Measurements from ENCODE around the gene GLCCI1.

The GLCCI1 gene

GRCh38 chr7:8128449-8129317 is 160.1 kb downstream of the GLCCI1 start:
- Histone ChIP-seq H3K27ac (ENCODE audit: low read length) (no peak overlapping the region), H3K27me3 (ENCODE audit: insufficient read depth, low read length) (no peaks in the 10 kb centered on the region), H3K4me3 (ENCODE audit: low read length) (no peak overlapping the region), H3K4me1 (ENCODE audit: insufficient read depth, low read length) (no peaks in the 10 kb centered on the region), H3K36me3 (ENCODE audit: insufficient read depth, low read depth, low read length) (no peaks in the 10 kb centered on the region), H3K9me3 (ENCODE audit: insufficient read depth, low read depth, low read length) (no peaks in the 10 kb centered on the region), H3K9ac (ENCODE audit: low read depth, low read length) (no peak overlapping the region)

GRCh38 chr7:8129318-8129659 is 160.7 kb downstream of the GLCCI1 start:
- H3K4me1 ChIP-seq (ENCODE audit: insufficient read depth, low read length): no peaks in the 10 kb centered on the region
- no peaks in the 10 kb centered on the region for H3K27me3 ChIP-seq (ENCODE audit: insufficient read depth, low read length)
- no peaks in the 10 kb centered on the region for H3K36me3 ChIP-seq (ENCODE audit: insufficient read depth, low read depth, low read length)
- no peak overlapping the region for H3K27ac ChIP-seq (ENCODE audit: low read length)
- H3K9ac ChIP-seq (ENCODE audit: low read depth, low read length): no peak overlapping the region
- H3K4me3 ChIP-seq (ENCODE audit: low read length): no peak overlapping the region
- H3K9me3 ChIP-seq (ENCODE audit: insufficient read depth, low read depth, low read length): no peaks in the 10 kb centered on the region

GRCh38 chr7:8130663-8131062 is 162.1 kb downstream of the GLCCI1 start:
- Histone ChIP-seq H3K9ac (ENCODE audit: low read depth, low read length) (no peak overlapping the region), H3K4me1 (ENCODE audit: insufficient read depth, low read length) (no peaks in the 10 kb centered on the region), H3K4me3 (ENCODE audit: low read length) (no peak overlapping the region), H3K9me3 (ENCODE audit: insufficient read depth, low read depth, low read length) (no peaks in the 10 kb centered on the region), H3K36me3 (ENCODE audit: insufficient read depth, low read depth, low read length) (no peaks in the 10 kb centered on the region), H3K27ac (ENCODE audit: low read length) (no peak overlapping the region), H3K27me3 (ENCODE audit: insufficient read depth, low read length) (no peaks in the 10 kb centered on the region)

GRCh38 chr7:8131694-8132605 is 163.4 kb downstream of the GLCCI1 start:
- H3K9me3 ChIP-seq (ENCODE audit: insufficient read depth, low read depth, low read length): no peaks in the 10 kb centered on the region
- H3K4me3 ChIP-seq (ENCODE audit: low read length): no peak overlapping the region
- no peaks in the 10 kb centered on the region for H3K4me1 ChIP-seq (ENCODE audit: insufficient read depth, low read length)
- H3K36me3 ChIP-seq (ENCODE audit: insufficient read depth, low read depth, low read length): no peaks in the 10 kb centered on the region
- H3K27ac ChIP-seq (ENCODE audit: low read length): no peak overlapping the region
- no peaks in the 10 kb centered on the region for H3K27me3 ChIP-seq (ENCODE audit: insufficient read depth, low read length)
- H3K9ac ChIP-seq (ENCODE audit: low read depth, low read length): no peak overlapping the region

- Histone ChIP-seq H3K9ac (ENCODE audit: low read depth, low read length) (no peak overlapping the region), H3K4me3 (ENCODE audit: low read length) (no peak overlapping the region), H3K36me3 (ENCODE audit: insufficient read depth, low read depth, low read length) (no peaks in the 10 kb centered on the region), H3K27ac (ENCODE audit: low read length) (no peak overlapping the region), H3K9me3 (ENCODE audit: insufficient read depth, low read depth, low read length) (no peaks in the 10 kb centered on the region), H3K4me1 (ENCODE audit: insufficient read depth, low read length) (no peaks in the 10 kb centered on the region), H3K27me3 (ENCODE audit: insufficient read depth, low read length) (no peaks in the 10 kb centered on the region)
Measured at GRCh38 chr7:8133188-8133848, 164.7 kb downstream of the GLCCI1 start.

- no peaks in the 10 kb centered on the region for H3K36me3 ChIP-seq (ENCODE audit: insufficient read depth, low read depth, low read length)
- no peak overlapping the region for H3K4me3 ChIP-seq (ENCODE audit: low read length)
- H3K27ac ChIP-seq (ENCODE audit: low read length): no peak overlapping the region
- H3K4me1 ChIP-seq (ENCODE audit: insufficient read depth, low read length): no peaks in the 10 kb centered on the region
- H3K9ac ChIP-seq (ENCODE audit: low read depth, low read length): no peak overlapping the region
- no peaks in the 10 kb centered on the region for H3K9me3 ChIP-seq (ENCODE audit: insufficient read depth, low read depth, low read length)
- H3K27me3 ChIP-seq (ENCODE audit: insufficient read depth, low read length): no peaks in the 10 kb centered on the region
Measured at GRCh38 chr7:8134089-8134733, 165.6 kb downstream of the GLCCI1 start.

GRCh38 chr7:8135417-8135816 is 166.8 kb downstream of the GLCCI1 start:
- Histone ChIP-seq H3K36me3 (ENCODE audit: insufficient read depth, low read depth, low read length) (no peaks in the 10 kb centered on the region), H3K9ac (ENCODE audit: low read depth, low read length) (no peak overlapping the region), H3K27me3 (ENCODE audit: insufficient read depth, low read length) (no peaks in the 10 kb centered on the region), H3K4me3 (ENCODE audit: low read length) (no peak overlapping the region), H3K4me1 (ENCODE audit: insufficient read depth, low read length) (no peaks in the 10 kb centered on the region), H3K9me3 (ENCODE audit: insufficient read depth, low read depth, low read length) (no peaks in the 10 kb centered on the region), H3K27ac (ENCODE audit: low read length) (no peak overlapping the region)

GRCh38 chr7:8136051-8136730 is 167.6 kb downstream of the GLCCI1 start:
- no peaks in the 10 kb centered on the region for H3K4me1 ChIP-seq (ENCODE audit: insufficient read depth, low read length)
- H3K27ac ChIP-seq (ENCODE audit: low read length): no peak overlapping the region
- no peaks in the 10 kb centered on the region for H3K36me3 ChIP-seq (ENCODE audit: insufficient read depth, low read depth, low read length)
- H3K9ac ChIP-seq (ENCODE audit: low read depth, low read length): no peak overlapping the region
- H3K4me3 ChIP-seq (ENCODE audit: low read length): no peak overlapping the region
- no peaks in the 10 kb centered on the region for H3K27me3 ChIP-seq (ENCODE audit: insufficient read depth, low read length)
- no peaks in the 10 kb centered on the region for H3K9me3 ChIP-seq (ENCODE audit: insufficient read depth, low read depth, low read length)

All from iPS-20b (cell line).